ENCODE results near the gene ZNF672.

DNA sequence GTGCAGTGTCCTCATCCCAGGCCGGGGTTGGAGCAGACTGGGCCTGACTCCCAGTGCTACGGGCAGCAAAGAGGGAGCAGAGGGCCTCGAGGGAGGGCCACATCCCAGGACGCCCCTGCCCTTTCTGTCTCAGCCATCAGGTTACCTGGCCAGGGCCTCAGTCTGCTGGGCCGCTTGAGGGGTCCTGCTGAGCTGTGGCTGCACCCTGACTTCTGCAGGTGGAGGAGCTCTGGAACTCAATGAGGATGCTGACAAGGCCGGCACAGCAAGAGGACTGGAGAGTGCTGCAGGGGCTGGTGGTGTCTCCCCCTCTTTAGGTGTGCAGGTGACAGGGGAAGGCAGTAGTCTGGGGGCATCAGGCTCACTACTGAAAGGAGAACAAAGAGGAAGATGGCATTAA, 17.6 kb downstream of the ZNF672 start:
- no peak for TF ChIP-seq EZH2phosphoT487 (IDR thresholded peaks at IDR 0.05; ENCODE audit: low read depth, severe bottlenecking, unreplicated experiment)
- TF ChIP-seq, protein P1, sequence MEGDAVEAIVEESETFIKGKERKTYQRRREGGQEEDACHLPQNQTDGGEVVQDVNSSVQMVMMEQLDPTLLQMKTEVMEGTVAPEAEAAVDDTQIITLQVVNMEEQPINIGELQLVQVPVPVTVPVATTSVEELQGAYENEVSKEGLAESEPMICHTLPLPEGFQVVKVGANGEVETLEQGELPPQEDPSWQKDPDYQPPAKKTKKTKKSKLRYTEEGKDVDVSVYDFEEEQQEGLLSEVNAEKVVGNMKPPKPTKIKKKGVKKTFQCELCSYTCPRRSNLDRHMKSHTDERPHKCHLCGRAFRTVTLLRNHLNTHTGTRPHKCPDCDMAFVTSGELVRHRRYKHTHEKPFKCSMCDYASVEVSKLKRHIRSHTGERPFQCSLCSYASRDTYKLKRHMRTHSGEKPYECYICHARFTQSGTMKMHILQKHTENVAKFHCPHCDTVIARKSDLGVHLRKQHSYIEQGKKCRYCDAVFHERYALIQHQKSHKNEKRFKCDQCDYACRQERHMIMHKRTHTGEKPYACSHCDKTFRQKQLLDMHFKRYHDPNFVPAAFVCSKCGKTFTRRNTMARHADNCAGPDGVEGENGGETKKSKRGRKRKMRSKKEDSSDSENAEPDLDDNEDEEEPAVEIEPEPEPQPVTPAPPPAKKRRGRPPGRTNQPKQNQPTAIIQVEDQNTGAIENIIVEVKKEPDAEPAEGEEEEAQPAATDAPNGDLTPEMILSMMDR (IDR thresholded peaks at IDR 0.05; ENCODE audit: poor library complexity), result no peak
